ENCODE measurements around the gene RXRA. TPM values are rescaled to one million over a fixed set of nuclear protein-coding genes. Genes with fewer than 3 reads are reported as not detected.
A peak's percentile ranks its signal among the peaks of the same experiment; 100 is the strongest.

Gene RXRA
- total RNA-seq, 4 donors from 2014 or later, result 53.5 to 61.5 (median 56.5) TPM

- no peaks in the 10 kb centered on the region for H3K9me3 ChIP-seq
- no peak for DNase-seq (ENCODE audit: low spot score in 2 of 2)
- H3K27me3 ChIP-seq, result no peaks in the 10 kb centered on the region
- TF ChIP-seq, protein P1, sequence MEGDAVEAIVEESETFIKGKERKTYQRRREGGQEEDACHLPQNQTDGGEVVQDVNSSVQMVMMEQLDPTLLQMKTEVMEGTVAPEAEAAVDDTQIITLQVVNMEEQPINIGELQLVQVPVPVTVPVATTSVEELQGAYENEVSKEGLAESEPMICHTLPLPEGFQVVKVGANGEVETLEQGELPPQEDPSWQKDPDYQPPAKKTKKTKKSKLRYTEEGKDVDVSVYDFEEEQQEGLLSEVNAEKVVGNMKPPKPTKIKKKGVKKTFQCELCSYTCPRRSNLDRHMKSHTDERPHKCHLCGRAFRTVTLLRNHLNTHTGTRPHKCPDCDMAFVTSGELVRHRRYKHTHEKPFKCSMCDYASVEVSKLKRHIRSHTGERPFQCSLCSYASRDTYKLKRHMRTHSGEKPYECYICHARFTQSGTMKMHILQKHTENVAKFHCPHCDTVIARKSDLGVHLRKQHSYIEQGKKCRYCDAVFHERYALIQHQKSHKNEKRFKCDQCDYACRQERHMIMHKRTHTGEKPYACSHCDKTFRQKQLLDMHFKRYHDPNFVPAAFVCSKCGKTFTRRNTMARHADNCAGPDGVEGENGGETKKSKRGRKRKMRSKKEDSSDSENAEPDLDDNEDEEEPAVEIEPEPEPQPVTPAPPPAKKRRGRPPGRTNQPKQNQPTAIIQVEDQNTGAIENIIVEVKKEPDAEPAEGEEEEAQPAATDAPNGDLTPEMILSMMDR (IDR thresholded peaks at IDR 0.05), result no peak
- TF ChIP-seq POLR2A (IDR thresholded peaks at IDR 0.05) (no peak), EP300 (IDR thresholded peaks at IDR 0.05) (no peak)
- peaks cover 0 to 78% (median 2%) of the 10 kb centered on the region in 3 donors for H3K36me3 ChIP-seq
- WGBS, 2 donors, result 68 to 78% methylated on average over 5 to 8 of the region's 9 CpGs
- H3K4me3 ChIP-seq, result no peak overlapping the region
- peaks cover 0 to 68% (median 14%) of the 10 kb centered on the region in 4 donors for H3K4me1 ChIP-seq
- H3K27ac ChIP-seq, result peak overlapping the region in 1 of 4 donors; percentile 66
Measured at GRCh38 chr9:134425812-134426211, 99.6 kb downstream of the RXRA start.

DNA sequence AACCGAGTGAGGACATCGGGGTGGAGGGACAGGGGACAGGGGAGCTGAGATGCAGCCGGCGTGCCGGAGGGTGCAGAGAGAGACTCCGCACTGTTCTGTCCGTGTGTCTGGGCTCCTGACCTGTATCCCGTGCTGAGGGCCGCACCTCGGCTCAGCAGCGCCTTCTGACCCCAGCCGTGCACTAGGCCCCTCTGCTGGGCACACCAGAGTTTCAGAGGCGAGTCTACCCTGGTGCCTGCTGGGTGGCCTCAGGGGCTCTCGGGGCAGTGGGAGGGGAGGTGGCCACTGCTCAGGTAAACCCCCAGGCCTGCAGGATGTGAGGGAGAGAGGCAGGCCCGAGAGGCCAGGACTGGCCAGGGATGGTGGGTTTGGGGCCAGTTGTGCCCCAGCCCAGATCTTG is 100.2 kb downstream of the RXRA start:
- no peak for DNase-seq (ENCODE audit: low spot score in 2 of 2)
- Histone ChIP-seq H3K4me3 (no peak overlapping the region), H3K27ac (peak overlapping the region in 2 of 4 donors; percentile 1 to 66), H3K36me3 (peaks cover 0 to 73% (median 2%) of the 10 kb centered on the region in 3 donors), H3K9me3 (no peaks in the 10 kb centered on the region), H3K4me1 (peaks cover 0 to 68% (median 19%) of the 10 kb centered on the region in 4 donors), H3K27me3 (no peaks in the 10 kb centered on the region)
- TF ChIP-seq POLR2A (IDR thresholded peaks at IDR 0.05), result no peak
- TF ChIP-seq EP300 (IDR thresholded peaks at IDR 0.05), result no peak
- TF ChIP-seq, protein P1 (IDR thresholded peaks at IDR 0.05), result no peak
- 81 to 92% methylated on average over 9 to 13 of the region's 15 CpGs for WGBS, 2 donors

GRCh38 chr9:134427153-134427782 is 101.0 kb downstream of the RXRA start:
- 72 to 81% methylated on average over 22 to 23 of the region's 24 CpGs for WGBS, 2 donors

GRCh38 chr9:134428559-134428958 is 102.3 kb downstream of the RXRA start:
- H3K27me3 ChIP-seq, result no peaks in the 10 kb centered on the region
- no peaks in the 10 kb centered on the region for H3K9me3 ChIP-seq
- no peak for DNase-seq (ENCODE audit: low spot score in 2 of 2)
- WGBS, 2 donors, result 92 to 93% methylated on average over 7 to 8 of the region's 14 CpGs
- peaks cover 3 to 68% (median 29%) of the 10 kb centered on the region in 4 donors for H3K4me1 ChIP-seq
- H3K27ac ChIP-seq, result peak overlapping the region in 1 of 4 donors; percentile 8
- H3K4me3 ChIP-seq, result no peak overlapping the region
- peaks cover 0 to 62% (median 2%) of the 10 kb centered on the region in 3 donors for H3K36me3 ChIP-seq
- no peak for TF ChIP-seq POLR2A (IDR thresholded peaks at IDR 0.05)
- no peak for TF ChIP-seq EP300 (IDR thresholded peaks at IDR 0.05)
- TF ChIP-seq, protein P1 (IDR thresholded peaks at IDR 0.05), result no peak

More at GRCh38 chr9:134427153-134427782, 101.0 kb downstream of the RXRA start:
- Histone ChIP-seq H3K4me3 (no peak overlapping the region), H3K36me3 (peaks cover 0 to 70% (median 2%) of the 10 kb centered on the region in 3 donors), H3K9me3 (no peaks in the 10 kb centered on the region), H3K27me3 (no peaks in the 10 kb centered on the region), H3K27ac (peak overlapping the region in 2 of 4 donors; percentile 1 to 66), H3K4me1 (peaks cover 3 to 68% (median 23%) of the 10 kb centered on the region in 4 donors)
- no peak for DNase-seq (ENCODE audit: low spot score in 2 of 2)
- TF ChIP-seq EP300 (IDR thresholded peaks at IDR 0.05), result no peak

- Histone ChIP-seq H3K36me3 (peaks cover 0 to 62% (median 2%) of the 10 kb centered on the region in 3 donors), H3K27me3 (no peaks in the 10 kb centered on the region), H3K4me1 (peaks cover 3 to 68% (median 33%) of the 10 kb centered on the region in 4 donors), H3K9me3 (no peaks in the 10 kb centered on the region), H3K27ac (peak overlapping the region in 1 of 4 donors; percentile 8), H3K4me3 (no peak overlapping the region)
- WGBS, 2 donors, result 89 to 98% methylated on average over 10 to 19 of the region's 20 CpGs
- TF ChIP-seq, protein P1 (IDR thresholded peaks at IDR 0.05), result no peak
- TF ChIP-seq EP300 (IDR thresholded peaks at IDR 0.05) (no peak), POLR2A (IDR thresholded peaks at IDR 0.05) (no peak)
- no peak for DNase-seq (ENCODE audit: low spot score in 2 of 2)
Measured at GRCh38 chr9:134429007-134429406, 102.8 kb downstream of the RXRA start.

All from tibial nerve (tissue), 4 donors.